NCI-H1105 (cell line): ENCODE results near the gene C6orf89.
A peak's percentile ranks its signal among the peaks of the same experiment; 100 is the strongest.

ENCODE experiments used
- DNase-seq: peaks from one replicate; lab custom pipeline; 2025; lab: John Stamatoyannopoulos, UW

Gene C6orf89, protein sequence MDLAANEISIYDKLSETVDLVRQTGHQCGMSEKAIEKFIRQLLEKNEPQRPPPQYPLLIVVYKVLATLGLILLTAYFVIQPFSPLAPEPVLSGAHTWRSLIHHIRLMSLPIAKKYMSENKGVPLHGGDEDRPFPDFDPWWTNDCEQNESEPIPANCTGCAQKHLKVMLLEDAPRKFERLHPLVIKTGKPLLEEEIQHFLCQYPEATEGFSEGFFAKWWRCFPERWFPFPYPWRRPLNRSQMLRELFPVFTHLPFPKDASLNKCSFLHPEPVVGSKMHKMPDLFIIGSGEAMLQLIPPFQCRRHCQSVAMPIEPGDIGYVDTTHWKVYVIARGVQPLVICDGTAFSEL

DNA sequence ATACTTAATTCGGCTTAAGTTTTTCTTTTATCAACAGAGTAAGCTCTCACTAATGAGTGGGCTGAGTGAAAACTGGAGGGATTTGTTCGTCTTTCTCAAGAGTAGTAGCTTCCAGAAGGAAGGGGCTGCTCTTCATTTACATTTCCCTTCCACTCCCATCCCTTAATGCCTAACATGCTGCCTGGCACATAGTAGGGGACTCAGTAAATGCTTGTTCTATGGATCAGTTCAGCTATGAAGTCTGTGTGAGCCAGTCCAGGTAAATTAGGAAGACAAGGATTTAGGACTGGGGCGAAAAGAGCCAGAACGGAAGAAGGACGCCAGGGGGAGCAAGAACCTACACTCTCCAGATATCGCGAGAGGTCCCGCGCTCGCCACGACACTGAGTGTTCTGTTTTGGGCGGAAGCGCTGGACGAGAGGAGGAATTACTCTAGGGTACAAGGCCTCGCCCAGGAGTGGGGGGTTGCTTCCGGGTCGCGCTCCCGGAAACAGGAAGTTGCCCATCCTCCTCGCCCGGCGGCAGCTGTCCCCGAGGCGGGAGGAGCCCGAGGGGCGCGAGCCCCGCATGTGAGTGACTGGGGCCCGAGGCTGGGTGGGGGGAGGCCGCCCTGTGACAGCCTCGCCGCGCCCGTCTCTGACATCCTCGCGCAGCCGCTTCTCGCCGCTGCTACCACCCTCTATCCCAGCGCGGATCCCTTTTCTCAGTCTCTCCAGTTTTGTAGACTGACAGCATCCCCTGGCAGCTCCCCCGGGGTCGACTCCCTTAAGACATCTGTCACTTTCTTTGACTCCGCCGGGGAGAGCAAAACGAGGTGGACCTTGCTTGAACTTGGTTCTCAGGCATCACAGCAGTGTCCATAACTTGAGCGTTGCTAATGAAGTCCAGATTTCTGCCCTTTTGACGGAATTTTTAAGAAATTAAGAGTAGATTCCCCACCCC is at the start of gene C6orf89:
Gene C6orf89, plus strand, starts transcription at position 492 of the 941 bp plus-strand sequence. CDS start 13,493 bp downstream, outside the sequence.
- peak; percentile 99 for DNase-seq

DNA sequence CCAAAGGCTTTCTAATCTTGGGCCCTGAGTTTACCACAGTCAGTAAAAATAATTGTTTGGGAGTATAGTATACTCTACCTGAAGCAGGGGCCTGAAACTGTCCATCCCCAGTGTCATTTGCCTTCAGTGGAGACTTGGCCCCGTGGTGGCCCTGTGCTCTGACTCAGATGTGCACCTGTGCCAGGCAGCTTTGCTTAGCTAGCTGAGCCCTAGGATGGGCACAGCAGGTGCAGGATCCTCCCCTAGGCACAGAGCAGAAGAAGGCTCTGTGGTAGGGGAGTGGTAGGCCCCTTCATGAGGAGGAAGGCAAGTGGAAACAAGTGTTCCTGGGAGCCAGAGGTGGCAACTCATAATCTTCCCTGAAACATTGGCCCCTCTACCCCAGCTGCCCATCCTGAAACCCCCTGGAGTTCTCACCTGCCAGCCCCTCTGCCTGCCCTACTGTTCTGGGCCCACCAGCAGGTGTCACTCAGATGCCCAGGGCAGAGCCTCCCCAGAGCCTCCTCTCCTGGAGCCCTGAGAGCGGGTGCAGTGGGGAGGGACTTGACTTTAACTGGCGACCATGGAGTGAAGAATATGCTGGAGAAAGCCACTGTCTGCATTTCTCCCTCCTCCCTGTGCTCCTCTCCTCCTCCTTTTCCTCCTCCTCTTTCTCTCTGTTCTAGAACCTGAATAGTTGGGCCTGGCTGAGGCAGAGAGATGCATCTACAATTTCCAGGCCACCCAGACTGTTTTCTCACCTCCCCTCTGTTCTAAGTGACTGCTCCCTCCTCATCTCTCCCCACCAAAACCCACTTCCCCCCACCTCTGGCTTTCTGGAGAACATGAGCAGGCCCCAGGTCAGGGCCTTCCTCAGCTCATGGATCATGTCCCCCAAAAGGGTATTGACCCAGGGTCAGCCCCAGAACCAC is 49.4 kb upstream of the C6orf89 start:
- DNase-seq: no peak

DNA sequence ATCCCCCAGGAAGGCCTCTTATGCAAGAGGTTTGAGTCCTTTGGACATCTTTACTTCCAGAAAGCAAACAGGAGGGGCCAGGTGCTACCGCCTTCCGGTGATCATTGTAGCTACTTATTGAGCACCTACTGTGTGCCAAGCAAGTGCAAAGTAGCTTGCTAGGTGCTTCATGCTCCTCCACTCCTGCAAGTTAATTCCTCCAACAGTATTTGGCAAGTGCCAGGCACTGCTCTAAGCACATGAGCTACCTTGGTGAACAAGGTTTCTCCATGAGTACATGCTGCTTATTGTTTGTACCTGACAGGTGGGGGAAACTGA is 48.8 kb upstream of the C6orf89 start:
- DNase-seq: no peak

DNA sequence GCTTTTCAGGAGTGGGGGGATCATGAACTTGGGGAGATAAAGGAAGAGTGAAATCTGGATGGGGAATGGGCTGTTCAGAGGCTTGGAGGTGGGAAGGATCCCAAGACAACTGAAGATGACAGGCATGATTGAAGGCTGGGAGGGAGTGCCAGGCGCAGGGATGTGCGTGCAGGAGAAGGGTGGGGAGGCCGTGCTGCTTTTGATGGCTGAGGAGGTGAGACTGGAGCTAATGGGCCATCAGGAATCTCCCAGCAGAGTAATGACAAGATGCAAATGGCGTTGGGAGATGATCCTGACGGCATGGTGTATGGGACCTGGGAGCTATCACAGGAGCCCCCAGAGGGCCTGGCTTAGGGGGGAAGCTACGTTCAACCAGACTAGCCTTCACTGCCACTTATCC is 48.1 kb upstream of the C6orf89 start:
- no peak for DNase-seq

DNA sequence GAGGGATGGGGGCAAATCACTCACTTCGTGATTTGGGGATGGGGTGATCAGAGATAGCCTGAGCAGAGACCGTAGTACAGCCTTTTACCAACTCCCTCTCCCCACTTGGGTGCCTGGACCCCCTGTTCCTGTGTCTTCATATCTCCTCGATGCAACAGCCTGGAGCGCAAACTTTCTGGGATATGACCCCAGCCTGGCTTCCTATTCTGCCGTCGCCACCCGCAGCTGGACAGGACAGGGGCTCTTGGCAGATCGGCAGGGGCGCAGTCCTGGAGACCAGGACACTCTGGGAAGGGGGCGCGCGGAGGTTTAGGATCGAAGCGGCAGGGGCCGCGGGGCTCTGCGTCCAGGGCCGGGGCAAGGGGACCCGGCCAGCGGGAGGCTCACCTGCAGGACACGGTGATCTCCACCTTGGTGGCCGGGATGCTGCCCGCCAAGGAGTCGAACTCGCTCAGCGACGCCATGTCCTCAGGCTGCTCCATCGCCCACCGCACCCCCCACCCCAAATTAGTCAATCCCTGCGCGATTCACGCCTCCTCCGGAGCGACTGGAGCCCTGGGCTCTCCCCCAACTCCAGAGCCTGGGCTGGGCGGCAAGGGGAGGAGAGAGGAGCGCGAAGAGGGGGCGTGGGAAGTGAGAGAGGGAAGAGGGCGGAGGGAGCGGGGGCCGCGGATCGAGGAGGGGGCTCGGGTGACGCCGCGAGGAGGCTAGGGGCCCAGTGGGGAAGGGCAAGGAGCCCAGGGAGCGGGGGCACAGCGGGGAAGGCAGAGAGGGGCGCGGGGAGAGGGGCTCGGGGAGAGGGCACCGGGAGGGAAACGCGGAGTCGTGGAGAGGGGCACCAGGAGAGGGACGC is 46.6 kb upstream of the C6orf89 start, which contains the start of gene CPNE5:
Gene CPNE5, minus strand, starts transcription at position 549 of the 853 bp plus-strand sequence. Its CDS starts 67 bp downstream, at position 482.
- DNase-seq: no peak

DNA sequence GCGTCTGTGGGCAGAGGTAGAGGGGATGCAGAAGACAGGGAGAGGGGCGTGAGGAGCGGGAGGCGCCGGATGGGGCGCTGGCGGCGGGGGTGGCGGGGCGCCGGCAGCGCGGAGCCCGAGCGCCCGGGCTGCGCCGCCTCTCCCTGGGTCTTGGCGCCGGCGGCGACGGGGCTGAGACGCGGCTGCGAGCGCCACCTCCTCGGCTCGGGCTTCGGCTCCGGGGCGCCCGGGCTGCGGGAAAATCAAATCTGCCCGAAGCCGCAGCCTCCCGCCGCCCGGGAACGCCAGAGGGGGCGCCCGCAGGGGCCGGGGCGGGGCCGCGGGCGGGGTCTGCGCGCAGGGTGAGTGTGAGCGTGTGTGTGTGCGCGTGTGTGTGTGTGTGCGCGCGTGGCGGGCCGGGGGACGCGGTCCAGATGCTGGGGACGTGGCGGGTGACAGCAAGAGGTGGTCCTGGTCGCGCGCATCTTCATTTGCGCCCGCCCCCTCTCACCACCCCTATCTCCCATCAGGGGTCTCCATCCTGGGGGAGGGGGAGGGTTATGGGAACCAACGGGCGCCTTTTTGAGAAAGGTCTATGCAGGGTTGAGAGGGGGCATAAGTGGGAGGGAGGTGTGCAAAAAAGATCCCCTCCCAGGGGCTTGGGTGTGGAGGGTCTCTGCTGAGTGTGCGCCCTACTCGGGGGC is 45.9 kb upstream of the C6orf89 start:
- peak; percentile 26 for DNase-seq

DNA sequence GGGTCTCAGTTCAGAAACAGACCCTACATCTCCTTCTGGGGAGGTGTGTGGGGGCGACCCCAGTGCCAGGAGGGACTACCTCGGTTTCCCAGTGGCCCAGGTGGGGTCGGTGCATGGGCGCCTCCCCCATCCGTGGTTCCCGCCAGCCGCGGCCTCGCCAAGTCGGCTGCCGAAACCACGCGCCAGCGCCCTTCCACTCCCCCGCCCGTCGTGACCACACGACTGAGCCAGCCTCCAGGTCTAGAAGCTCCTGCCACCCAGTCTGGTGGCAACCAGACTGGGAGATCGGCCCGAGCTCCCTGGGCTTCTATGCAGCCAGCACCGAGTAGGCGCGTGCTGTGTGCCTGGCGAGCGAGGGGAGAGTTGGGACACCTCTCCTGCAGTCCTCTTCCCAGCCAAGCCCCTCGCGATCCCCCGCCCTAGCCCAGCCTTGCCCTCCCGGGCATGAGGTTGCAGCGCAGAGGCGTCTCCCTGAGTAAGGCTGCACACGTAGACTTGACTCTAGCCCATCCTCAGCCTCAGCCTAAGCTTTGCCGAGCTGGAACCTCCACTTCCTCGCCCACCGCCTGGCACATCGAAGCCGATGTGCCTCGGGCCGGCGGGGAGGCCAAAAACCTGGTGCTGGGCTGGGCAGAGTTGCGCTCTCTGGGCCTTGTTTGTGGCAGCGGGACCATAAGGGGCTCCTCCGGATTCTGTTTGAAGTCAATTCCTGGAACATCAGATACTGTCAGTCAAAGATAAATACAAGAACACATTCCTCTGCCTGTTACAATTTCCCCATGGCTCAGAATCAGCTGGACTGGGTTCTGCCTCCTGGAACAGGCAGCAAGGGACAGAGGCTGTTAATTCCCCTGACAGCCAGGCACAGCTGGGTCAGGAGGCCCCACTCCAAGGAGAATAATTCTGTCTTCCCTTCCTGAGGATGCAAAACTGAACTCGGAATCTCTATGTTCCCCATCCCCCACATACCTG is 45.0 kb upstream of the C6orf89 start:
- DNase-seq: no peak

DNA sequence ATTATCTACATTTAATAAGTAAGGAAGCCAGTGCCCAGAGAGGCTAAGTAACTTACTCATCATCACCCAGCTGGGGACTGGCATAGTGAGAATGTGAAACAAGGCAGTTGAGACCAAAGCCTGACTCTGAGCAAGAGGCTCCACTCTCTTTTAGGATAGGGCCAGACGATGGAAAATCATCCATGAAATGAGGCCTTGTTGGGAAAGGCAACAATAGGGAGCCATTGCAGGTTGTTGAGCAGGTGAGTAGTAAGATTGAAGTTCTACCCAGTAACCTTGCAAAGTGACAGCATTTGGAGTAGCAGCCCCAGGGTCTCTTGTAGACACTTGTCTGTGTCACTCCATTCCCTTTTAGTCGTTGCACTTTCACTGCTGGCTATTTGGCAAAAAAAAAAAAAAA is 44.0 kb upstream of the C6orf89 start:
- DNase-seq: no peak

DNA sequence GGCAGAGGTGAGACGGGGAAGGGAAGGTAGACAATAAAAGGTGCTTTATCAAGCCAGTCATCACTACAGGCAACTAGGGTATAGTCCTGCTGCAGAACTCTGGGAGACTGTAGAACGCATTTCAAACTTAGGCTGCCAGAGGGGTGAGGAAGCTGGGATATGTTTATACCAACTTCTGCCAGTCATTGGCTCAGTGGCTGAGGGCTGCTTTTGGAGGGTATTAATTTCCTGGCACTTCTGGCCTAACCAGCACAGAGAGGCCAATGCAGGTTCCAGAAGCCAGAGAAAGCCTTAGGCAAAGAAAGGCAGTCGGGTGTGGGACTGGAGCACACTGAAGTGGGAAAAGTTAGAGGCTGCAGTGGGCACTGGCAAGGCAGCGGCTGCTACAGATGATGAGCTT is 42.6 kb upstream of the C6orf89 start:
- DNase-seq: no peak

DNA sequence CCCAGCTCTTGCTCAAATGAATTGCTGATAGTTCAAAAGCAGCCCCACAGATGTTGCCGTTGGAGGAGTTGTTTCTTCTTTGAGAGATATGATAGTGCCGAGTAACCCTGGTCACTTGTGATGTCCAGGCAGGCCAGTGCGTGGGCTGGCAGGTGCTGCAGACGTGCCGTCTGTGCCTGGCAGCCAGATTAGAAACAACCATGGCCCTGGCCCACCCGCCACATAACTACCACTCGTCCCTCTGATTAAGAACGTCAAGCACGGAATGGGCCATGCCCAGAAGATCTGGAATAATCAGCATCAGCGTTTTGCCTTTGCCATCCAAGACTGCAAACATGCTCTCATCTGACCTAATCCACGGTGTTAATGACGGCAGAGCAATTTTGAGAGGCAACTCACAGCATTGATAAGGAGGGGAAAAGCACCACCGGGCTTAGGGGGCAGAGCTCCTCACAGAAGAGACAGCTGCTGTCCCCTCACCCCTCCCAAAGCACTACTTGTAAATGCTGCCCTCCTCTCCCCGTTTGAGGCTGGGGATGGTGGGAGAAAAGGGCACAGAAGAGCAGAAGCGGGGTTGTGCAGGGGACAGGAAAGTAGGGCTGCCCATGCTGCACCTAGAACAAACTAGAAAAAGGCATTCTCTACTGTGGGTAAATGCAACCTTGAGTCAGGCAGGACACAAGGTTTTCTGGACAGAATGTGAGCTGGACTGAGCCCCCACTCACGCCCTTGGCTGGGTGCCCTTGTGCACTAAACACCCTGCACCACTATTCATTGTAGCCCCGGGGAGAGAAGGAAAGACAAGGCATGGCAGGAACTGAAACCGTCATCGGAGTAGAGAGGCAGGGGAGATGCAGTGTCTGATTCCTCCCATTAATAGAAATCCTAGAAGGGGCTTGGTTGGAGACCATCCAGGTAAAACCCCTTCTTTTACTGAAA is 41.3 kb upstream of the C6orf89 start:
- no peak for DNase-seq

DNA sequence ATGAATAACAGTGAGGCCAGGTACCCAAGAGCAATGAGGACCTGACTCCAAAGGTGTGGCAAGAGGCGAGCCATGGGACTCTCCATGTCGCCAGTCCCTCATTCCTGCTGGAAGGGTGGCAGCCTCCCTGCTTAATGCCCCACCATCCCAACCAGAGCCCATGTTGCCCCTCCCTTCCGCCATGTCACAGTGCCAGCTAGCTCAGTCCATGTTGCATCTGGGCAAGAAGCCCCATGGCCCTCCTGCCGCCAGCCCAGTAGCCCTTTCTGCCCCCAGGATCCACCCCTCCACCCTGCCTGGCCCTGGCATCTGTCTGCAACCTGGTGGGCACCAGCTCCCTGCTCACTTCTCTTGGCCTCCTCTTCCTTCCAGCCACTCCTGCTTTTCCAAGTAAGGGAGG is 40.5 kb upstream of the C6orf89 start:
- no peak for DNase-seq

DNA sequence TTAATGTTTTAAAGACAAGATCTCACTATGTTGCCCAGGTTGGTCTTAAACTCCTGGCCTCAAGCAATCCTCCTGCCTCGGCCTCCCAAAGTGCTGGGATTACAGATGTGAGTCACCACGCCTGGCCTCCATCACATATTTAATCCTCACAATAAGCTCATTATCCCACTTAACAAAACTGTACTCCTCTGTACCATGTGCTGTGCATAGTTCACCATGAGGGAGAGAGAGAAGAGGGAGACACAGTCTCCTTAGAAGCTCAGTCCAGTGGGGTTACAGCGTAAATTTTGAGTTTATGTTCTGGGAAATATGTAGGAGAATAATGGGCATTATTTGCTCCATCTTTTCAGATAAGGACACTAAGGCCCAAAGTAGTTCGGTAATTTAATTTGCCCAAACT is 38.6 kb upstream of the C6orf89 start:
- no peak for DNase-seq

DNA sequence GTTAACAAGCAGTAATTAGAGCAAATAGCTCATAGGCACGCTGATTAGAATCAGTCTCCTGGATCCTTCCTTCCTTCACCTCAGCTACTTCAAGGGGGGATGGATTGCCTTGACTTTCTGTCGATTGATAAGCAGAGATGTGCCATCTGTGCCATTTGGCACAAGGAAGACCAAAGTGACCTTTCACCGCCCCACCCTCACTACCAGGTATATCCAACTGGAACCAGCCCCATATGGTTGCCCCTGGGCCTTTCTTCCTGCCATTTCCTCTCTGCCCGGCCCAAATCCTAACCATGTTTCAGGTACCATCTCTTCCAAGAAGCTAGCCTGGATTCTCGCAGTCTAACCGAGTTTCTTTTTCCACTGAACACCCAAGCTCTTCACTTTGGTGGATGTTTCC is 37.8 kb upstream of the C6orf89 start:
- no peak for DNase-seq

DNA sequence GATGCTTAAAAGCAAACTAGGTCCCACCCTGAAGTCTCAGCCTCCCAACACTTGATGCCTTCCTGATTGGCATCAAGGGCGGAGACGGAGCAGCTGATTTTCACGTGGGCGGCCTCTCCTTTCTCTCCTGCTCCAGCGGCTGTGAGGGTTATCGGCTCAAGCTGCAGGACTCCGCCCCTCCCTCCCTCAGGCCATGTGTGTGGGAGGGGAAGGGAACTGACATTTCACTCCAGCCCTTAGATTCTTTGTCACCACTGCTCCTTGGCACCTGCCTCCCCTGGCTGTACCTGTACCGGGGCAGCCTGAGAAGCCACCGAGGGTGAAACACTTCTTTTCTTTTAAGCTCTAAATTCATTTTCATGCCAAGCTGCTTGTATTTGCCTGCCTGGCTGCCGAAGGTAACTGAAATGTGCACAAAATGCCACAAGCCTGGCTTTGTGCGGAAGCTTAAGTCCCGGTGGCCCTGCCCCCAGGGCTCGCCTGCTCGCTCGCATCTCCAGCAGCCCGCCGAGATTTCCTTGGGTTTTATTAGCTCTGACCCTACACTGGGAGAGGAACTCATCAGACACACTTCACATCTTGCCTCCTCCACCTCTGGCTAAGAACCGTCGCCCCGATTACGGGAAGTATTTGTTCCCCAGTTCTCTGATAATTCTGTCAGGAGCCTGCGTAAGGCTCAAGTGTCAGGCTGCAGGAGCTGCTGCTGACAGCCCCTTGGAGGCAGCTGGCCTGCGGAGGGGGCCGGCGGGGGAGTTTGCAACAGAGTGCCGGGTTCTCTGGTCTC is 36.9 kb upstream of the C6orf89 start:
- peak; percentile 86 for DNase-seq

DNA sequence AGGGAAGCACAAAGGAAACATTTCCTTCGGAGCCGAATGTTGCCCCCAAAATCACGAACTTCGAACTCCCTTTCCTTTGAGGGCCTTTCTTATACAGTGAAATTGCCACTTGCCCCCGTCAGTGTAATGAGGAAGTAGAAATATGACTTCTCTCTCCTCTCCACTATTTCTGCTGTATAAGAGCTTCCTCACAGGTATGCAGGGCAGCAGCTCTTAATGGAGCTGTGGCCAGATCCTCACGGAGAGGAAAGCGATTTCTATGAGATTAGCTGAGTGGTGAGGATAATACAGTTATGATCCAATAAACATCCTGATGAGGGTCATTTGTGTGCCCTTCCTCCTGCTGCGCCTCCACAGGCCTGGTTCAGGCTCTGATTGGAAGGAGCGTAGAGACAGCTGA is 35.7 kb upstream of the C6orf89 start:
- no peak for DNase-seq

DNA sequence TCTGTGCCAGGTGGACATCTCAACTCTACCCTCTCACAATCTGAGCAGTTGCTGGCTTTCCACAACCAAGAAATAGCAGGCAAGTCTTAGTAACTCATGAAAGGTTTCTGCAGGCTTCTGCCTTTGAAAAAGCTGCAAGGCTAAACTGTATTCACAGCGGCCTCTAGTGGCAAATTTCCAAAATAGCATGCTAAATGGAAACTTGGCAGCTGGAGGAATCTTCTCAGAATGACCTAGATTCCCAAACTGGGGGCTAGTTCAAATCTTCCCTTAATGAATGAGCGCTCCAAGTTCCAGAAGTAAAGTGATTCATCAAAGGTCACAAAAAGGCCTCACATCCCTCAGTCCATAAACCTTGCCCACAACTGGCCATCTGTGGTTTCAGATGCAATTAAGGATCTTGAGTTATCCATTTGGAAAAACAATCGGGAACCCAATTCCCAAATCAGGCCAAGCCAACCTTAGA is 34.6 kb upstream of the C6orf89 start:
- peak; percentile 61 for DNase-seq

DNA sequence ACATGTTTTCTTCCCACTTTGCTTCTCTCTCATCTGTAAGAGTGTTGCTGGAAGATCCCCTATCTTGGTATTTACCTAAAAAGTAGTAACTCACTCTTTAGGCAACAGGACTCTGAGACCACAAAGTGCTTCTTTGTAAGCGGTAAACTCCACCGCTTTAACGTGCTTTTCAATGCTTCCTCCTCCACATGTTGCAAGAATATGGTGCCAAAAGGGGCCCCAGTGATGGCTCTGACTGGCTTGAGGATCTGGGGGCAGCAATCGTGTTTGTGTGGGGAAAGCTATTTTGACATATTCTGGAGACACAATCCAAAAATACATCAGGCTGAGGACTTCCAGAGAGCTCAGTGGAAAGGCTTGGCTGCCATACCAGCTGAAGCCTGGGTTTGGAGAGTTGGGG is 34.1 kb upstream of the C6orf89 start:
- DNase-seq: no peak
